HepG2 (cell line): ENCODE data around the gene ZNF483. TPM values are rescaled to one million over a fixed set of nuclear protein-coding genes. Genes with fewer than 3 reads are reported as not detected.
A peak's percentile ranks its signal among the peaks of the same experiment; 100 is the strongest.

Experiments used
- ASH2L ChIP-seq: fragments of 300-600, 200-600 bp; sonication (generic); IDR thresholded peaks from 2 replicates; pipeline ENCODE4 v1.7.0; 2017; ENCODE audit warnings: low read depth, mild to moderate bottlenecking, moderate library complexity, mixed read lengths, low read length; ENCODE audit not compliant: insufficient read length
- BCL3 ChIP-seq: sonication (generic); formaldehyde crosslinking; IDR thresholded peaks from 2 replicates; pipeline ENCODE4 v1.5.1; 2020; ENCODE audit warnings: mild to moderate bottlenecking, missing genetic modification reagents, moderate library complexity
- CAMTA2 ChIP-seq: sonication (generic); formaldehyde crosslinking; IDR thresholded peaks from 2 replicates; pipeline ENCODE4 v1.4.0; 2020; ENCODE audit warnings: mild to moderate bottlenecking, missing genetic modification reagents, borderline replicate concordance
- CHD4 ChIP-seq: fragments of 200-600 bp; sonication (generic); IDR thresholded peaks from 2 replicates; pipeline ENCODE4 v1.7.0; 2017; ENCODE audit warnings: mild to moderate bottlenecking, low read length, borderline replicate concordance
- FOSL1 ChIP-seq: sonication (generic); formaldehyde crosslinking; IDR thresholded peaks from 2 replicates; pipeline ENCODE4 v1.9.0; 2021; ENCODE audit warnings: missing genetic modification reagents, borderline replicate concordance
- KDM4B ChIP-seq: sonication (generic); formaldehyde crosslinking; IDR thresholded peaks from 2 replicates; pipeline ENCODE4 v1.4.0; 2020; ENCODE audit warnings: missing genetic modification reagents
- MAX ChIP-seq: IDR thresholded peaks from 2 replicates; pipeline ENCODE4 v1.6.1; 2012; ENCODE audit warnings: inconsistent platforms
- MBNL3 ChIP-seq: fragments of 250-450 bp; sonication (Bioruptor Pico); conservative IDR thresholded peaks from 2 replicates; pipeline ENCODE4 v1.8.0; 2022; ENCODE audit warnings: mild to moderate bottlenecking, inconsistent platforms
- NFKBIZ ChIP-seq: IDR thresholded peaks from 2 replicates; pipeline ENCODE4 v1.6.1; 2018; ENCODE audit warnings: missing genetic modification reagents, missing compliant biosample characterization
- NFYC ChIP-seq: IDR thresholded peaks from 2 replicates; pipeline ENCODE4 v1.6.1; 2016; ENCODE audit warnings: missing genetic modification reagents, missing compliant biosample characterization
- NPAS2 ChIP-seq: sonication (generic); formaldehyde crosslinking; IDR thresholded peaks from 2 replicates; pipeline ENCODE4 v1.8.0; 2022; ENCODE audit warnings: mild to moderate bottlenecking, missing genetic modification reagents, borderline replicate concordance
- PHF21A ChIP-seq: sonication (generic); formaldehyde crosslinking; IDR thresholded peaks from 2 replicates; pipeline ENCODE4 v1.5.0; 2020; ENCODE audit warnings: mild to moderate bottlenecking, missing genetic modification reagents
- RFXAP ChIP-seq: sonication (generic); formaldehyde crosslinking; IDR thresholded peaks from 2 replicates; pipeline ENCODE4 v1.4.0; 2020; ENCODE audit warnings: missing genetic modification reagents, borderline replicate concordance
- SIN3A ChIP-seq: IDR thresholded peaks from 2 replicates; pipeline ENCODE4 v1.6.1; 2011; ENCODE audit warnings: low read depth, mild to moderate bottlenecking, control low read depth, low read length, borderline replicate concordance
- SRSF9 ChIP-seq: fragments of 200-400 bp; formaldehyde crosslinking; IDR thresholded peaks from 2 replicates; pipeline ENCODE4 v1.6.1; 2018; ENCODE audit warnings: borderline replicate concordance, mild to moderate bottlenecking, low read depth, low read length; ENCODE audit not compliant: insufficient read depth, poor library complexity, severe bottlenecking
- TOPORS ChIP-seq: sonication (generic); formaldehyde crosslinking; IDR thresholded peaks from 2 replicates; pipeline ENCODE4 v1.8.0; 2023; ENCODE audit warnings: mild to moderate bottlenecking, missing genetic modification reagents
- ZBTB33 ChIP-seq: sonication (generic); formaldehyde crosslinking; IDR thresholded peaks from 2 replicates; pipeline ENCODE4 v1.4.0; 2020; ENCODE audit warnings: missing genetic modification reagents
- ZFP62 ChIP-seq: sonication (generic); formaldehyde crosslinking; IDR thresholded peaks from 2 replicates; pipeline ENCODE4 v1.4.0; 2020; ENCODE audit warnings: missing genetic modification reagents
- ZNF235 ChIP-seq: sonication (generic); formaldehyde crosslinking; IDR thresholded peaks from 2 replicates; pipeline ENCODE4 v1.8.1; 2023; ENCODE audit warnings: mild to moderate bottlenecking, missing genetic modification reagents, borderline replicate concordance
- ZNF33B ChIP-seq: sonication (generic); formaldehyde crosslinking; IDR thresholded peaks from 2 replicates; pipeline ENCODE4 v1.5.1; 2020; ENCODE audit warnings: mild to moderate bottlenecking, missing genetic modification reagents
- ZNF777 ChIP-seq: sonication (generic); formaldehyde crosslinking; IDR thresholded peaks from 2 replicates; pipeline ENCODE4 v1.4.0; 2020; ENCODE audit warnings: missing genetic modification reagents
- ZNF790 ChIP-seq: sonication (generic); formaldehyde crosslinking; IDR thresholded peaks from 2 replicates; pipeline ENCODE4 v1.8.0; 2022; ENCODE audit warnings: missing genetic modification reagents, mild to moderate bottlenecking, borderline replicate concordance
- ZNF891 ChIP-seq: sonication (generic); formaldehyde crosslinking; IDR thresholded peaks from 2 replicates; pipeline ENCODE4 v1.5.0; 2020; ENCODE audit warnings: mild to moderate bottlenecking, missing genetic modification reagents
- ZSCAN25 ChIP-seq: sonication (generic); formaldehyde crosslinking; IDR thresholded peaks from 2 replicates; pipeline ENCODE4 v1.8.0; 2022; ENCODE audit warnings: mild to moderate bottlenecking, missing genetic modification reagents
- ZSCAN5A ChIP-seq: sonication (generic); formaldehyde crosslinking; IDR thresholded peaks from 2 replicates; pipeline ENCODE4 v1.8.0; 2022; ENCODE audit warnings: mild to moderate bottlenecking, missing genetic modification reagents, borderline replicate concordance
- polyA plus RNA-seq, 8 experiments: library from polyadenylated mRNA; depleted of rRNA in 3 of 8; stranded (reverse) in 7 of 8; unstranded in 1 of 8; fragments of >200 nt; fragmentation: Illumina TruSeq in 4 of 8; extraction: Trizol in 4 of 8; gene quantifications; 2 replicates each; pipeline versions ENCODE4 v1.2.1 to v1.2.3, GENCODE V29; 2011 to 2016; ENCODE audit warnings: low read depth in 4 of 8, missing spikeins in 1 of 8, mixed read lengths in 1 of 8; ENCODE audit not compliant: insufficient read depth in 1 of 8
- total RNA-seq, 5 experiments: library from RNA; depleted of rRNA; stranded (reverse); fragments of >200 nt; fragmentation: Illumina TruSeq; extraction: Trizol; gene quantifications; 2 replicates each; pipeline ENCODE4 v1.2.3, GENCODE V29; 2016; ENCODE audit warnings: low read depth in 1 of 5

Gene ZNF483
- total and polyA plus RNA-seq, 2 of the 13 experiments (the other 11 are each of a cell fraction or from before 2014, with no cell fraction given): 2.0 to 9.5 TPM

- 0 out of 2 replicates have a peak, but pooled peaks have one; percentile 36 for TF ChIP-seq ZNF33B
- TF ChIP-seq MBNL3: no peak
- TF ChIP-seq ZSCAN5A: 0 out of 2 replicates have a peak, but pooled peaks have one; percentile 34
- no peak for TF ChIP-seq SIN3A
- no peak for TF ChIP-seq TOPORS (CRISPR knock-in tag)
- no peak for TF ChIP-seq ZSCAN25
- no peak for TF ChIP-seq CAMTA2 (CRISPR knock-in tag)
- no peak for TF ChIP-seq NFYC (CRISPR knock-in tag)
- no peak for TF ChIP-seq NFKBIZ (CRISPR knock-in tag)
- TF ChIP-seq ZBTB33 (CRISPR knock-in tag): no peak
- TF ChIP-seq ZNF777 (CRISPR knock-in tag): no peak
- no peak for TF ChIP-seq KDM4B
- TF ChIP-seq NPAS2: no peak
- TF ChIP-seq ZNF891 (CRISPR knock-in tag): no peak
- TF ChIP-seq SRSF9: no peak
- TF ChIP-seq RFXAP (CRISPR knock-in tag): 0 out of 2 replicates have a peak, but pooled peaks have one; percentile 35
- TF ChIP-seq PHF21A (CRISPR knock-in tag): no peak
- no peak for TF ChIP-seq ASH2L
- TF ChIP-seq ZFP62 (CRISPR knock-in tag): no peak
- TF ChIP-seq BCL3: 0 out of 2 replicates have a peak, but pooled peaks have one; percentile 40
- no peak for TF ChIP-seq ZNF790 (CRISPR knock-in tag)
- TF ChIP-seq MAX: 0 out of 2 replicates have a peak, but pooled peaks have one; percentile 5
- no peak for TF ChIP-seq ZNF235 (CRISPR knock-in tag)
- TF ChIP-seq FOSL1 (CRISPR knock-in tag): no peak
- TF ChIP-seq CHD4: no peak
Measured at GRCh38 chr9:111597852-111598732, 73.1 kb downstream of the ZNF483 start (continued).
